GM18502 (cell line): ENCODE results near the gene PSME3IP1.
"Not testable (repeated sequence)": the region's sequence is repeated elsewhere in the genome, so short reads cannot be mapped to it uniquely, and the experiment has no call there.

ENCODE experiments used
- ATAC-seq: cut with Tn5 transposase; IDR thresholded peaks from one replicate; pipeline ENCODE4 v1.9.1; 2021; ENCODE audit warnings: mild to moderate bottlenecking; ENCODE audit not compliant: unreplicated experiment, poor library complexity

The PSME3IP1 gene

DNA sequence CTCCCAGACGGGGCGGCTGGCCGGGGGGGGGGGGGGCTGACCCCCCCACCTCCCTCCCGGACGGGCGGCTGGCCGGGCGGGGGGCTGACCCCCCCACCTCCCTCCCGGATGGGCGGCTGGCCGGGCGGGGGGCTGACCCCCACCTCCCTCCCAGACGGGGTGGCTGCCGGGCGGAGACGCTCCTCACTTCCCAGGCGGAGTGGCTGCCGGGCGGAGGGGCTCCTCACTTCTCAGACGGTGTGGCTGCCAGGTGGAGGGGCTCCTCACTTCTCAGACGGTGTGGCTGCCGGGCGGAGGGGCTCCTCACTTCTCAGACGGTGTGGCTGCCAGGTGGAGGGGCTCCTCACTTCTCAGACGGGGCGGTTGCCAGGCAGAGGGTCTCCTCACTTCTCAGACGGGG is 15.1 kb upstream of the PSME3IP1 start:
- not testable (repeated sequence) for ATAC-seq

DNA sequence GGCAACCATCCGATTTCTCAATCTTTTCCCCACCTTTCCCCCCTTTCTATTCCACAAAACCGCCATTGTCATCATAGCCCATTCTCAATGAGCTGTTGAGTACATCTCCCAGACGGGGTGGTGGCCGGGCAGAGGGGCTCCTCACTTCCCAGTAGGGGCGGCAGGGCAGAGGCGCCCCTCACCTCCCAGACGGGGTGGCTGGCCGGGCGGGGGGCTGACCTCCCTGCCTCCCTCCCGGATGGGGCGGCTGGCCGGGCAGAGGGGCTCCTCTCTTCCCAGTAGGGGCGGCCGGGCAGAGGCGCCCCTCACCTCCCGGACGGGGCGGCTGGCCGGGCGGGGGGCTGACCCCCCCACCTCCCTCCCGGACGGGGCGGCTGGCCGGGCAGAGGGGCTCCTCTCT is 14.5 kb upstream of the PSME3IP1 start:
- not testable (repeated sequence) for ATAC-seq

DNA sequence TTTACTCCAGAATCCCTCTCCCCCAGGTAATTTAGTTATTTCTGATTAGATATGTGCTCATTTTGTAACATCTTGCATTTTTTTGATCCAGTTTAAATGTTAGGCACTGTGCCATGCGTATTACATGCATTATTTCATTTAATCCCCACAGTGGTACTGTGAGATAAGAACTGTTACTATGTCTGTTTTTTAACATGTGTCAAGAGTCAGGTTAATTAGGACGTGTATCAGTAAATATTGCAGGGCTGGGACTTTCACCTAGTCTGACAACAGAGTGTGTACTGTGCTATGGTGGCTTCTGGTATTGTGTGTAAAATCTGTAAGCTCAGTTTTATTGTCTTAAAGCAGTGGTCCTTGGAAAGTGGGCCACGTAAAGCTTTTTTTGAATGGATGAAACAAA is 10.9 kb upstream of the PSME3IP1 start:
- ATAC-seq: no peak

DNA sequence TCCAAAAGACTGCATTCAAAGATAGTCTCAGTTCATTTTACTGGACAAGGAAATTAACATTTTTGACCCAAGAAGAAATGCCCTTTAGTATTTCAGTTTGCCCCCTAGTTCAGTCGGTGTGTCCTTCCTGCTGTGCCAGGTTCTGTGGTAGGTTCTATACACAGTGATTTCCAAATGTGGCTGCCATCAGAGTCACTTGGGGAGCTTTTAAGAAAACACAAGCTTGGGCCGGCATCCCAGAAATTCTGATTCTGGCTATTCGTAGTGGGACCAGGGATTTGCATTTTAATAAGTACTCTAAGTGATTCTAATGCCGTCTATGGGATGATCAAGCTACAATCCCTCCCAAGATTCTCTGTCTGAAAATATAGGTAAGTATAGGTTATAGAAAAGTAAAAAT is 10.4 kb upstream of the PSME3IP1 start:
- ATAC-seq: no peak

DNA sequence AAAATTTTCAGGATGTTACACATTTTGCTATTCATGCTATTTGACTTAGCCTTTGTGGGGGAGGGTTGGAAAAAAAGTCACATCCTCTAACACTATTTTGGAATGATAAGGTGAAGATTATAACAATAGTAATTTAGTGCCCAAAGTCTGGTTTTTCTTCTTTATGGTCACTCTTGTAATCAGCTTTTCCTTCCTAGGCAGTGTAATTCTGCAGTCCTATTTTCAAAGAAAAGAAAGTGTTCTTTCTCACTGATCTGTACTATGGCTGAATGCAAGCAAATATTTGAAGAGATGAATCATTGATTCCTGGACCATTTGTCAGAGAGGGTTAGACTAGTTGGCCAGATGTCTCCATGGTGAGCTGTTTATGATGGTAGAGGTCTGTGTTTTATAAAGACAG is 8.7 kb upstream of the PSME3IP1 start:
- no peak for ATAC-seq

DNA sequence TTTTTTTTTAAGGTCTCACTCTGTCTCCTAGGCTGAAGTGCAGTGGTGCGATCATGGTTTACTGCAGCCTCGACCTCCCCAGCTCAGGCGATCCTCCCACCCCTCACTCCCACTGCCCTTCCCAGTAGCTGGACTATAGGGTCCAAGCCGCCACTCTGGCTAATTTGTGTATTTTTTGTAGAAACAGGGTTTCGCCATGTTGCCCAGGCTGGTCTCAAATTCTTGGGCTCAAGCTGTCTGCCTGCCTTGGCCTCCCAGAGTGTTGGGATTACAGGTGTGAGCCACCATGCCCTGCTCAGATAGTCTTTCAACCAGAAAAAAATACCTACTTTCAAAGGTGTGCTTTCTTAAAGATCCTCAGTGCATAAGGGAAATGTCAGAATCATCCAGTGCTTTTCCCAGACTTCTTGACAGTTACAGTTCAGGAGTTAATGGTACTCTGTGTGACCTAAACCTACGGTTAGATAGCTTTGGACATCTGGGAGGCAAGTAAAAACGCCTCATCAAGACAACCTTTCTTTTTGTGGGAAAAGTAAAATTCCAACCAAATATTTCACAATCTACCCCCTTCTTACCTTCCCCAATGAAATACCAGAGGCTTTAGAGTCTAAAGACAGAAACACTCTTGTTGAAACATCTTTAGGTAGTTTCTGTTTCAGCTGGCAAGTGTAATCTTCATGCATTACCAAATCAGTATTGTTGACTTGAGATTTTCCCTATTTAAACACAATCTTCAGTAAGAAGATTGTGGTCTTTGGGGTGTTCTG is 7.1 kb upstream of the PSME3IP1 start:
- no peak for ATAC-seq

DNA sequence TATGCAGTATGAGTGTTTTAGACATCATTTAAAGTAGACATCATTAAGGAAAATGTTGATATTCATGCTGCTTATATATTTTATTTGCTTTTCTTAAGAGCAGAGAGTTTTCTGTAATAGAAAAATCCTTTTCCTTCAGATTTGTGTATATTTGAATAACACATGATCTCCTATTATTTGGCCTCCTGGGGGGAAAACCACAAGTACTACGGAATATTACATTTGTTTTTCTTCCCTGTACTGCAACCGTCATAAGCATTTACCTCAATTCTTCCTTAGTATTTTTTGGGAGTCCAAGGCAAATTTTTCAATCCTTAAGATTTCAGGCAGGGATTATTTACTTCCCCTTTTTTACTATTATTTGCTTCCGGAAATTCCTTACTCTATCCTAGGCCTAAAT is 6.3 kb upstream of the PSME3IP1 start:
- no peak for ATAC-seq

DNA sequence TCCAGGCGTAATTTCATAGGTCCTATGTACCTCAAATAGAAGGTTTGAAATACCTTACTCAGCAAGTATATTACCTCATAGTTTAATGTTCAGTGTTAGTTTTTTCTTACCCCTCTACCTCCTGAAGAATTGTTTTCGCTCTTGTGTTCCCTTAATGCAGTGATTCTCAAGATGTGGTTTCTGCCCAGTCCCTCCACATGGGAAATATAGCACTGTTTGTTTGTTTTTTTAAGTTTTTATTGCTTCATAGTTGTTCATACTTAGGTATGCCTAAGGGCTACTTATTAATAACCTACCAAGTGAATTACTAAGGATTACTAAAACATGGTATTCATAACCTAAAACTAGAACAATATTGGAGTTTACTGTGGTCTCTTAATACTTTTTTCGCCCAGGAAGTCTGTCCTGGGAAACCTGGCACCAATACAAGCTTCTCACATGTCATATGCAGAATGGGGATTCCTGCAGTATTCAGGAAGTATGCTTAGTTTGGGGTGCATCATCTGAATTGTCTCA is 5.3 kb upstream of the PSME3IP1 start:
- no peak for ATAC-seq

DNA sequence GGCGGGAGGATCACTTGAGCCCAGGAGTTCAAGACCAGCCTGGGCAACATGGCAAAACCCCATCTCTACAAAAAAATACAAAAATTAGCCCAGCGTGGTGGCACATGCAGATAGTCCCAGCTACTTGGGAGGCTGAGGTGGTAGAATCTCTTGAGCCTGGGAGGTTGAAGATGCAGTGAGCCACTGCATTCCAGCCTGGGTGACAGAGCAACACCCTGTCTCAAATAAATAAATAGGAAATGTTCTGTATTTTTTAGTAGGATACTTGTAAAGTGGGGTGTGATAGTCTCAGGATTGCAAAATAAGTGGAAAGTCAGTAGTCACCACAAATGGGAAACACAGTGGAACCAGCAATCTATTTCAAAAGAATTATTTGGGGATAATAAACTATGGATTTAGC is 4.3 kb upstream of the PSME3IP1 start:
- no peak for ATAC-seq

DNA sequence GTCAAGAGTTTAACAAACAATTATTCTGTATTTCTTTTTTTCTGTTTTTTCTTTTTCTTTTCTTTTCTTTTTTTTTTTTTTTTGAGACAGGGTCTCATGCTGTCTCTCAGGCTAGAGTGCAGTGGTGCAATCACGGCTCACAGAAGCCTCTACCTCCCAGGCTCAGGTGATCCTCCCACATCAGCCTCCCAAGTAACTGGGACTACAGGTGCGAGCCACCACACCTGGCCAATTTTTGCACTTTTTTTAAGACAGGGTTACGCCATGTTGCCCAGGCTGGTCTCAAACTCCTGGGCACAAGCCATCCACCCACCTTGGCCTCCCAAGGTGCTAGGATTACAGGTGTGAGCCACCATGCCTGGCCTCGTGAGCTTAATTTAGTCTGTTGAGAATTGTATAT is 3.7 kb upstream of the PSME3IP1 start:
- not testable (repeated sequence) for ATAC-seq

DNA sequence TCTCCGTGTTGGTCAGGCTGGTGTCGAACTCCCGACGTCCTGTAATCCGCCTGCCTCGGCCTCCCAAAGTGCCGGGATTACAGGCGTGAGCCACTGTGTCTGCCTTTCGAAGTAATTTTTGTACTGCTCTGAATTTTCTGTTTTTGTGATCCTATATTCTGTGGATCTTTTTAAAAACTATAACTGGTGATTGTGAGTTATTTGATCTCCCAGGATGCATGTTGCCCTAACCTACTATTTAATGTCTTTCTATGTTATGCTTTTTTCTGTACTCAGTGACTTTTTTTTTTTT is 2.8 kb upstream of the PSME3IP1 start:
- ATAC-seq: no peak

DNA sequence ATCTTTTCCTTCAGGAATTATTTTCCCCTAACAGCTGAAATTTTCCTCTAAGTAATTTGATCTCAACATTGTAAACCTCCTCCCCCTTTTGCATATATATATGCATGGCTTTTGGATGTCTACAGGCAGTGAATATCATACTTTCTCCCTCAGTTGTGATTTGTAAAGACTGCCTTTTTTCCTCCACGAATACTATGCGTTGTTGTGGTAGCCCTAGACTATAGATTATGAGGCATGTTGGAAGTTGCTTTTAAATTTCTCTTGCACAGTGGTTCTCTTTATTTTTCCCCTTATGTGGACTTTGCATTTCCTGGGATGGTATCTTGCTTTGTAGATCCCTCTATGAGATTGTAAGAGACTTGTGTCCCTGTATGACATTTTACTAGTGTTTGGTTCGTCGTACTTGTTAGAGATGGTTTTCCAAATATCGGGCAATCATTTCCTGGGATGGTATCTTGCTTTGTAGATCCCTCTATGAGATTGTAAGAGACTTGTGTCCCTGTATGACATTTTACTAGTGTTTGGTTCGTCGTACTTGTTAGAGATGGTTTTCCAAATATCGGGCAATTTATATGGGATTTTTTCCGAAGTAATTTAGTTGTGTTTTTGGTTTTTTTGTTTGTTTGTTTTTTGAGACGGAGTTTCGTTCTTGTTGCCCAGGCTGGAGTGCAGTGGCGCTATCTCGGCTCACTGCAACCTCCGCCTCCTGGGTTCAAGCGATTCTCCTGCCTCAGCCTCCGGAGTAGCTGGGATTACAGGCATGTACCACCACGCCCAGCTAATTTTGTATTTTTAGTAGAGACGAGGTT is 2.3 kb upstream of the PSME3IP1 start:
- not testable (repeated sequence) for ATAC-seq

DNA sequence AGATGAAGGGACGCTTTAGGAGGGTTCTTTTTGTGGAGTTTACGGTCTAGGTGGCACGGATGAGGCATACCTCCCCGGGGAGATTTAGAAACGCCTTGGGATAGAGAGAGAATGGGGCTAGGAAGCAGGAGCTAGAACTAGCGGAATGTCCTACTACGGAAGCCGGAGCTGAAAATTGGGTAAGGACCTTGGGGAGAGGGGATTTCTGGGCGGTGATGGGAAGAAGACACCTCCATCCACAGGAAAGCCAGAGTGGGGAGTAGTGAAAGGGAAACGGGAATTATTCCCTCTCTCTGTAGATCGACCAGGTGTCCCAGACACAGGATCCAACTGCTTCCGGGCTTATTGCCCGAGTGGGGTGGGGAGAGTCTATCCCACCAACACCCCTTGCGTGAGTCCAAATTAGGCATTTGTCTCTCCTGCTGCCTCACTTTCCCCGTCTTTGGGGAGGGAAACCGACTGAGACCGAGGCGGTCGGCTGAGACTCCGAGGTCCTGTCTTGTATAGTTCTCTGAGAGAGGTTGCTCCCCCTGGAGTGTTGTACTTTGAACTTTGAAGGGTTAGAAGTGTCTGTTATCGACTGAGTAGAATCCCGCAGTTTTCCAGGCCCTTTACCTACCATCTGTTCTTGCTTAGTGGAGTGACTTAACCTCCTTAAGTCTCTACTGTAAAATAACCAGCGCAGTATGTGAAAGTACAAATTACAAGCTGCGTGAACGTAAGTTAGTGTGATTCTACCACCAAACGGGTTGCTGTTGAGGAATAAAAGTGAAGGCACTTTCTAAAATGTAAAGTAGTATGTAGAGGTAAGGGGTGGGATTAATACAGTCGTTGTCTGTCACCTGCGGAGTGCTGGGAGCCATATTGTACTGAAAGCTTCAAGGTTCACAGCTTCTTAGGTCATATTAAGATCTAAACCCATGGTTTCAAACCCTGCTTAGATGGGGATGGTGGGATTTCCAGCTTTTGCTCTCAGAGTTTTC is 1.3 kb upstream of the PSME3IP1 start:
- no peak for ATAC-seq

DNA sequence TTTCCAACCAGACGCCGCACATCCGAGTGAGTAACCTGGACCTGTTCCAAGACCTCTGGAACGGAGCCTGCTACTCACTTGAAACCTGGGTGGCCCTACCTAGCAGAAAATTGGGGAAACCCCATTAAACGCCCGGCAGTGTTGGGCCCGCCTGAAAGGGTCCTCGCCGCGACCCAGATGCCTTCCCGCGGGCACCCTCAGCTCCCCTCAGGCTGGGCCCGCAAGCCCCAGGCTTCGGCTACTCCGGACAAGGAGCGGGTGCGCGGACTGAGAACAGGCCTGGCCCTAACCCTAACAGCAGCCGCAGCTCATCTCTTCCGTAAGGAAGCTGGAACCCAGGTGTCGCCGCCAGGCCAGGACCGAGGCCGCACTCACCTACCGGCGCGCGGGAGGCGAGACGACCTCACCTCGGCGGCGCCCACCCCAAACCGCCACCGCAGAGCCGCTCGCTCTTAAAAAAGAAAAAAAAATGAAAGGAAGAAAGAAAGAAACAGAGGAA is 344 bp downstream of the PSME3IP1 start:
- ATAC-seq: peak; percentile 38

DNA sequence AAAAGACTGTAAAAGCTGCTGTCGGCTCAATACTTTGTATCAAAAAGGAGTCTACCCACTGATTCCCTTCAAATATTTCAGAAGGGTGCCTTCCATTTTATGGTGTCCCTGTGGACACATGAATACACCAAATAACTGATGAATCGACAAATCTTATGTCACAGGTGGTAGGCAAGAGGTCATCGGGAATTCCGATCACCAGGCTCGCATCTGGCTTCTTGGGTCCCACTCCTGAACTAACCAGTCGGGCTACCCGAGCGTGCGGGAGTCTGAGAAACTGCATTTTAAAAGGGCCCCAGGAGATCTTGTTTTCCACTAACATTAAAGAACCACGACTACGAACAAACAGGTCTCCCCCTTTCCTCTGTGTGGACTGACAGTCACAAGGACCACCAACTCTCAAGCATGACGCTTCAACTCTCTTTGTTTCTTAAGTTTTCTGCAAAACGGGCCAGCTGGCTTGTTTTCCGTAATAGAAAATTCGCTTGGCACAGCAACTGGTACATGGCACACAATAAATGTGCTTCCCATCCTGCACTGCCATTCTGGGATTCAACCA is 873 bp downstream of the PSME3IP1 start:
- ATAC-seq: no peak

DNA sequence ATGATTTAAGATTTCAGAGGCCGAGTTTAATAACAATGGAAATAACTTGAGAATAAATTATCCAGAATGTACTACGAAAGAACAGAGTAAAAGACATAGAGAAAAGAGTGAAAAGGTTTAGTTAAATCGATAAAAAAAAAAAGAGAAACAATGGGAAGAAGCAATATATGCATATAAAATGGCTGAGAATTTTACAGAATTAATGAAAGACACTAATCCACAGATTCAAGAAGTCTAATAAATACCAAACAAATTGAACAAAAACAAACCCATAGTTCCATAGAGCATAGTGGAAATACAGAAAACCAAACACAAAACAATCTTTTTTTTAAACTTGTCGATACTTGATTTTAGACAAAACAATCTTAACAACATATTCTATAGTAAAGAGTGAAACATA is 1.7 kb downstream of the PSME3IP1 start:
- ATAC-seq: no peak

DNA sequence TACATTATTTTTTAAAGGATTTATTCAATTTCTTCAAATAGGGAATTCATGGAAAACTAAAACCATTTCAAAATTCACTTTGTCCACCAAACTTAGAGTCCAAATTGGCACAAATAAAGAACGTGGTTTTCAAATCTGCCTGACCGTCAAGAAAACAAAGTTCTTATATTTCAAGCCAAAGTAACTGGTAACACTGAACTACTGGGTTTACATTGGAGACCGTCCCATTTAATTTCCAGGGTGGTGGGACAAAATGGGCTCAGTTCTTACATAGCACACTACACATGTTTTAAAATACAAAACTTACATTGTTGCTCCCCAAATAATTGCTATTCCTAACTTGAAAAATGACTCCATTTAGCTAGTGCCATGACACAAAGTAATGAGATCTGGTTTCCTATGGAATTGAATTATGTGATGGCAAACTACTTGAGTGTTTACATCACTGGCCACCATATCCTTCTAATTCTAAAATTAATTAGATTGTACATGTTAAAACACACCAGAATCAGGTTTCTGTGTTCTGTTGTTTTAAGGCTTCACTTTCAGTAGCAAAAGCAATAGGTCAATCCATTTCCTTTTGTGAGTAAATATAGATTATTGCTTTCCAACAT is 6.5 kb downstream of the PSME3IP1 start:
- ATAC-seq: no peak

DNA sequence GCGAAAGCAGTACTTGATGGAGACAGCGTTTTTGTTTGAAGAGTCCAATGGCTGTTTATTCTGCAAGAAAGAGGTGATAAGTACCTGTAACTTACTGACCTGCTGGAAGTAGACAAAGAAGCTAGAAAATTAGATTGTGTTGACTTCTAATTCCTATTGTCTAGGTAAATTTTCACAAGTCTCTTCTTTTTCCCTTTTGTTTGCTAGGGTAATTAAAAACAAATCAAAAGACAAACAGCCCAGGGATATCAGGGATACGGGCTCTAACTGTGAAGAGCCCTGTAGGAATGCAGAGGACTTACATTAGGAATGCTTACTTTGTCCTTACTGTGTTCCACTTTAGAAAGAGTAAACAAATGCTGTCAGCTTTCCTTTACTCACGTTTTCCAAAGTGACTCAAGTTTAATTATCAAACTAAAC is 7.0 kb downstream of the PSME3IP1 start:
- no peak for ATAC-seq

DNA sequence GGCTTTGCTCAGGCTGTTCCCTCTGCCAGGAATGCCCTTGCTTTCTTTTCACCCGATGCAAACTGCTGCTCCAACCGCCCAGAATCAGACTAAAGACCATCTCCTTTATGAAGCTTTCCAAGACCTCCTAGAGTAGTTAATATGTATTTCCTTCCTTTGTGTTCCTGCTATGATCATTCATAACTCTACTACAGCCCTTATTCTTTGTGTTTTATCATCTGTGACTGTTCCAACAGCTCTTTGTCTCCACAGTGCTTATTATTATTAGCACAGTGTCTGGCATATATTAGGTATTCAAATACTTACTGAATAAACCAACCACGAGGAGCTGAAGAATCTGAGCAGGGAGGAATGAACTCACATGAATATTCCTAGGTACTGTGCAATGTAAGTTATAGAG is 7.6 kb downstream of the PSME3IP1 start:
- ATAC-seq: no peak

DNA sequence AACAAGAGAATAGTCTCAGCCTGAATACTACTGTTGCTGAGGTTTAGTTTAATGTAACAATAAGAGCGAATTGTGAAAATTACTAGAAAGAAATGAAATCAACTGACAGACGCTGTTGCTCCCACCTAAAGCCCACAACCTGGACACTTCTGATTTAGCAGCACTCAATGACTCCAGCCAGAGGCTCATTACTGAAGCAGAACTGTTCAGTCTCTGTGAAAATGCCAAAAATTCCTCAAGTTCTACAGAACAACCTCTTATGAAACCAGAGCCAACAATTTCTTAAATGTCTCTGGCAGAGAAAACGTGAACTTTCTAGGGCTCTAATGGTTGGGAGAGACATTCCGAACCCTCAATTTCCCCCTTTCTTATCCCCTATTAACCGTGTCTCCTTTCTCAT is 9.9 kb downstream of the PSME3IP1 start:
- ATAC-seq: no peak
